ENCODE measurements around the gene GRPEL2.

GRPEL2 gene

GRCh38 chr5:149357370-149358293, 12.3 kb downstream of the GRPEL2 start, which contains the start of gene PCYOX1L:
Gene PCYOX1L (plus strand): TSS chr5:149358046. CDS start chr5:149358069, 23 bp downstream.
- peak; percentile 94 for DNase-seq

- DNase-seq: no peak
Measured at GRCh38 chr5:149358294-149358651, 13.0 kb downstream of the GRPEL2 start.

GRCh38 chr5:149358868-149359495, 13.7 kb downstream of the GRPEL2 start:
- no peak for DNase-seq

GRCh38 chr5:149360272-149360671, 15.0 kb downstream of the GRPEL2 start:
- no peak for DNase-seq

GRCh38 chr5:149362541-149362940, 17.2 kb downstream of the GRPEL2 start:
- DNase-seq: no peak

- no peak for DNase-seq
Measured at GRCh38 chr5:149363358-149363757, 18.1 kb downstream of the GRPEL2 start.

GRCh38 chr5:149363936-149364335, 18.6 kb downstream of the GRPEL2 start:
- no peak for DNase-seq

- DNase-seq: no peak
Measured at GRCh38 chr5:149364719-149365118, 19.4 kb downstream of the GRPEL2 start.

GRCh38 chr5:149365418-149365817, 20.1 kb downstream of the GRPEL2 start:
- DNase-seq: no peak

- no peak for DNase-seq
Measured at GRCh38 chr5:149366169-149366729, 20.9 kb downstream of the GRPEL2 start.

GRCh38 chr5:149367249-149367971, 22.1 kb downstream of the GRPEL2 start:
- peak; percentile 85 for DNase-seq

- DNase-seq: no peak
Measured at GRCh38 chr5:149367972-149368645, 22.8 kb downstream of the GRPEL2 start.

GRCh38 chr5:149370878-149371277, 25.6 kb downstream of the GRPEL2 start:
- no peak for DNase-seq

- DNase-seq: peak; percentile 49
Measured at GRCh38 chr5:149371296-149371962, 26.1 kb downstream of the GRPEL2 start.

GRCh38 chr5:149372076-149372795, 26.9 kb downstream of the GRPEL2 start:
- peak; percentile 48 for DNase-seq

GRCh38 chr5:149372932-149373331, 27.6 kb downstream of the GRPEL2 start:
- no peak for DNase-seq

- DNase-seq: no peak
Measured at GRCh38 chr5:149374303-149374702, 29.0 kb downstream of the GRPEL2 start.

GRCh38 chr5:149374801-149375200, 29.5 kb downstream of the GRPEL2 start:
- no peak for DNase-seq

GRCh38 chr5:149375434-149375833, 30.1 kb downstream of the GRPEL2 start:
- no peak for DNase-seq

GRCh38 chr5:149376104-149376503, 30.8 kb downstream of the GRPEL2 start:
- no peak for DNase-seq
